IMR-90 (cell line): ENCODE results near the gene NANS. TPM values are rescaled to one million over a fixed set of nuclear protein-coding genes. Genes with fewer than 3 reads are reported as not detected.

Experiments used
- ATAC-seq: fragments of 200-7000 bp; cut with Tn5 transposase; 2 replicates; pipeline ENCODE4 v1.9.1; 2020; ENCODE audit warnings: low read depth, mild to moderate bottlenecking, moderate library complexity
- BruUV-seq: library from RNA; stranded (reverse); fragments of 400-500 nt; replicated peaks from 2 replicates; lab custom pipeline; 2021; lab: Mats Ljungman, UMichigan
- CTCF ChIA-PET: fragments of 300-600 bp; formaldehyde crosslinking; extraction: SDS; loops from one replicate; lab custom pipeline; 2021; ENCODE audit warnings: antibody characterized with exemption; lab: Yijun Ruan, JAX
- POLR2A ChIA-PET: fragments of 300-600 bp; sonication (Branson Sonifier 250); formaldehyde crosslinking; loops from one replicate; lab custom pipeline; 2022; ENCODE audit warnings: antibody characterized with exemption; ENCODE audit not compliant: unreplicated experiment; lab: Charles Lee
- DNase-seq: peaks from one replicate; pipeline ENCODE4 v3.0.0; 2013
- H2AFZ ChIP-seq: replicated peaks from 2 replicates; pipeline ENCODE3; 2013; ENCODE audit warnings: low read length, mild to moderate bottlenecking; ENCODE audit not compliant: poor library complexity
- H2AK5ac ChIP-seq: 2 replicates; pipeline ENCODE4 v1.6.1; 2013; ENCODE audit warnings: low read depth, low read length, inconsistent platforms
- H2AK9ac ChIP-seq: replicated peaks from 2 replicates; pipeline ENCODE3; 2013; ENCODE audit warnings: mild to moderate bottlenecking, low read depth, low read length, moderate library complexity; ENCODE audit not compliant: poor library complexity
- H2BK120ac ChIP-seq: 2 replicates; pipeline ENCODE4 v1.6.1; 2013; ENCODE audit warnings: low read depth, low read length, inconsistent platforms
- H2BK15ac ChIP-seq: 3 replicates; pipeline ENCODE4 v1.6.1; 2013; ENCODE audit warnings: low read depth, low read length, inconsistent platforms
- H2BK20ac ChIP-seq: 2 replicates; pipeline ENCODE4 v1.6.1; 2013; ENCODE audit warnings: low read depth, mild to moderate bottlenecking, inconsistent platforms, low read length, moderate library complexity
- H2BK5ac ChIP-seq: 2 replicates; pipeline ENCODE4 v1.6.1; 2013; ENCODE audit warnings: mild to moderate bottlenecking, low read depth, low read length, inconsistent platforms; ENCODE audit not compliant: poor library complexity, severe bottlenecking
- H3K14ac ChIP-seq: replicated peaks from 2 replicates; pipeline ENCODE4 v1.6.1; 2013; ENCODE audit warnings: low read depth, low read length, inconsistent platforms
- H3K18ac ChIP-seq: 2 replicates; pipeline ENCODE4 v1.6.1; 2013; ENCODE audit warnings: low read depth, low read length, control low read depth
- H3K23ac ChIP-seq: 2 replicates; pipeline ENCODE4 v1.6.1; 2013; ENCODE audit warnings: low read depth, low read length, inconsistent platforms
- H3K27ac ChIP-seq: 2 replicates; pipeline ENCODE4 v1.5.1; 2013; ENCODE audit warnings: mild to moderate bottlenecking, control low read depth, low read length; ENCODE audit not compliant: insufficient read depth
- H3K27me3 ChIP-seq: 2 replicates; pipeline ENCODE4 v1.6.1; 2013; ENCODE audit warnings: low read length; ENCODE audit not compliant: control insufficient read depth, insufficient read depth
- H3K36me3 ChIP-seq: 2 replicates; pipeline ENCODE4 v1.6.1; 2013; ENCODE audit warnings: low read length, mixed read lengths; ENCODE audit not compliant: control insufficient read depth, insufficient read depth
- H3K4ac ChIP-seq: 2 replicates; pipeline ENCODE4 v1.6.1; 2013; ENCODE audit warnings: low read depth, low read length, inconsistent platforms
- H3K4me1 ChIP-seq: 2 replicates; pipeline ENCODE4 v1.6.1; 2013; ENCODE audit warnings: low read length, mixed read lengths; ENCODE audit not compliant: control insufficient read depth, insufficient read depth
- H3K4me2 ChIP-seq: 2 replicates; pipeline ENCODE4 v1.6.1; 2013; ENCODE audit warnings: low read depth, mild to moderate bottlenecking, control low read depth, low read length, moderate library complexity
- H3K4me3 ChIP-seq: 2 replicates; pipeline ENCODE4 v1.5.1; 2013; ENCODE audit warnings: low read depth, mild to moderate bottlenecking, control low read depth, low read length, moderate library complexity; ENCODE audit not compliant: insufficient read depth
- H3K56ac ChIP-seq: 2 replicates; pipeline ENCODE4 v1.6.1; 2013; ENCODE audit warnings: low read length, inconsistent platforms; ENCODE audit not compliant: insufficient read depth; ENCODE audit errors: extremely low read depth
- H3K79me1 ChIP-seq, 2 experiments: 2 replicates each; pipeline ENCODE4 v1.6.1; 2013; ENCODE audit warnings: low read length in 2 of 2, inconsistent platforms in 1 of 2, low read depth in 1 of 2
- H3K9ac ChIP-seq: 2 replicates; pipeline ENCODE4 v1.6.1; 2013; ENCODE audit warnings: low read depth, low read length, control low read depth
- H3K9me1 ChIP-seq: 2 replicates; pipeline ENCODE4 v1.6.1; 2013; ENCODE audit warnings: low read length, inconsistent platforms; ENCODE audit not compliant: insufficient read depth
- H3K9me3 ChIP-seq: 2 replicates; pipeline ENCODE4 v1.6.1; 2013; ENCODE audit warnings: low read length; ENCODE audit not compliant: control insufficient read depth, insufficient read depth
- H4K20me1 ChIP-seq: 2 replicates; pipeline ENCODE4 v1.6.1; 2013; ENCODE audit warnings: low read length, inconsistent platforms; ENCODE audit not compliant: insufficient read depth
- H4K5ac ChIP-seq: 2 replicates; pipeline ENCODE4 v1.6.1; 2013; ENCODE audit warnings: mild to moderate bottlenecking, low read depth, low read length, control low read depth
- H4K8ac ChIP-seq, 2 experiments: 2 replicates each; pipeline ENCODE4 v1.6.1; 2013; ENCODE audit warnings: low read depth in 2 of 2, low read length in 2 of 2, control low read depth in 1 of 2, inconsistent platforms in 1 of 2
- H4K91ac ChIP-seq: 2 replicates; pipeline ENCODE4 v1.6.1; 2013; ENCODE audit warnings: low read depth, low read length, inconsistent platforms; ENCODE audit not compliant: insufficient read depth
- MAFK ChIP-seq: IDR thresholded peaks from 2 replicates; pipeline ENCODE4 v1.6.1; 2012; ENCODE audit warnings: low read depth, low read length, improper control_type of control experiment
- MXI1 ChIP-seq: IDR thresholded peaks from 2 replicates; pipeline ENCODE4 v1.6.1; 2012; ENCODE audit warnings: low read depth, mild to moderate bottlenecking, low read length, moderate library complexity, borderline replicate concordance
- RAD21 ChIP-seq: IDR thresholded peaks from 2 replicates; pipeline ENCODE4 v1.6.1; 2012; ENCODE audit warnings: low read length, improper control_type of control experiment
- SMC3 ChIP-seq: fragments of 150-350 bp; IDR thresholded peaks from 2 replicates; pipeline ENCODE4 v1.6.1; 2016; ENCODE audit warnings: low read depth, mild to moderate bottlenecking, antibody characterized with exemption, low read length, moderate library complexity
- WGBS, 2 experiments: methylation state at CpG; one replicate each; pipeline versions ENCODE4 v1.1.5 to v1.1.7; 2013; ENCODE audit warnings: missing lambda C conversion rate in 2 of 2; ENCODE audit not compliant: insufficient read length in 1 of 2; ENCODE audit errors: extremely low coverage in 2 of 2; 5-methylcytosine and 5-hydroxymethylcytosine counted together
- dilution Hi-C: fragments of 300-500 bp; cut with HindIII; formaldehyde crosslinking; loops from one replicate; pipeline ENCODE4 v1.14.3; 2018; ENCODE audit warnings: low sequenced_read_pairs; ENCODE audit not compliant: unreplicated experiment
- in situ Hi-C: fragments of 300-500 bp; cut with MboI; formaldehyde crosslinking; loops from 3 replicates; pipeline ENCODE4 v1.14.3; 2019; ENCODE audit warnings: low sequenced_read_pairs, inconsistent platforms, mixed read lengths
- intact Hi-C: fragments of 100-400 bp; cut with micrococcal nuclease; formaldehyde crosslinking; loops from 2 replicates; pipeline ENCODE4 v1.10.0; 2022
- polyA plus RNA-seq, 3 experiments: library from polyadenylated mRNA; depleted of rRNA; stranded (reverse); fragments of >200 nt; gene quantifications; 2 replicates each; pipeline ENCODE4 v1.2.3, GENCODE V29; 2012; ENCODE audit warnings: low replicate concordance in 1 of 3
- total RNA-seq: library from RNA; depleted of rRNA; stranded (reverse); fragments of >200 nt; gene quantifications from 2 replicates; pipeline ENCODE4 v1.2.3, GENCODE V29; 2012
- TF ChIP-seq, protein P1 (sequence below): fragments of 150-350 bp; IDR thresholded peaks from 2 replicates; pipeline ENCODE4 v1.6.1; 2016; ENCODE audit warnings: low read depth, mild to moderate bottlenecking, low read length, moderate library complexity, borderline replicate concordance
- TF ChIP-seq, protein P2 (sequence below): conservative IDR thresholded peaks from 2 replicates; pipeline ENCODE4 v1.5.1; 2012; ENCODE audit warnings: mild to moderate bottlenecking, low read depth, low read length, improper control_type of control experiment

The NANS gene
- total and polyA plus RNA-seq, 2 of the 4 experiments (the other 2 are of a cell fraction): 210 to 306 TPM

DNA sequence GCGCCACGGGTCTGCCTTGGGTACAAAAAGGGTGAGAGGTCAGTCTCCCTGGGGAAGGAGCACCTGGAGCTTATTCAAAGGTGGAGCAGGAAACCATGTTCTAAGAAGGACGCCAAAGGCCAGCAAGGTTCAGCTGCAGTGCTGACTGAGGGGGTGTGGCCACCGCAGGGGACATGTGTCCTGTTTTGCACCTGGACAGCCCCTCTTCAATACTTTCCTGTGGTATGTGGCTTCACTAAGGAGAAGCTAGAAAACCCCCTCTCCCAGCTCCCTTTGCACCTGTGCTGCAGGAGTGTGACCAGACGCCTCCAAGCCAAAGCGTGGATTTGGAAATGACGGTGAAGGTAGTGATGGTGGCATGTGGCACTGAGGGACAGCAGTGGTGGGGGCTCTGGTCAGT is 38.9 kb downstream of the NANS start:
- H3K56ac ChIP-seq: no peak overlapping the region
- H2AK5ac ChIP-seq: no peak overlapping the region
- H3K9ac ChIP-seq: no peak overlapping the region
- H2BK120ac ChIP-seq: no peak overlapping the region
- intact Hi-C loops: no loop called here
- peaks cover 1% of the 10 kb centered on the region; the same call in 1 of the 2 replicates for H3K36me3 ChIP-seq
- H2BK20ac ChIP-seq: no peak overlapping the region
- H3K23ac ChIP-seq: no peak overlapping the region
- no peak overlapping the region for H2BK5ac ChIP-seq
- no peak overlapping the region for H3K18ac ChIP-seq
- H2AK9ac ChIP-seq: no peak overlapping the region
- H3K9me3 ChIP-seq: no peaks in the 10 kb centered on the region
- H4K20me1 ChIP-seq: no peaks in the 10 kb centered on the region
- no peak overlapping the region for H2BK15ac ChIP-seq
- H3K27ac ChIP-seq: no peak overlapping the region
- in situ Hi-C loops: no loop called here
- H3K27me3 ChIP-seq: no peaks in the 10 kb centered on the region
- H3K4me1 ChIP-seq: no peaks in the 10 kb centered on the region
- no peak overlapping the region for H3K4ac ChIP-seq
- no peak overlapping the region for H4K5ac ChIP-seq
- TF ChIP-seq, protein P1, sequence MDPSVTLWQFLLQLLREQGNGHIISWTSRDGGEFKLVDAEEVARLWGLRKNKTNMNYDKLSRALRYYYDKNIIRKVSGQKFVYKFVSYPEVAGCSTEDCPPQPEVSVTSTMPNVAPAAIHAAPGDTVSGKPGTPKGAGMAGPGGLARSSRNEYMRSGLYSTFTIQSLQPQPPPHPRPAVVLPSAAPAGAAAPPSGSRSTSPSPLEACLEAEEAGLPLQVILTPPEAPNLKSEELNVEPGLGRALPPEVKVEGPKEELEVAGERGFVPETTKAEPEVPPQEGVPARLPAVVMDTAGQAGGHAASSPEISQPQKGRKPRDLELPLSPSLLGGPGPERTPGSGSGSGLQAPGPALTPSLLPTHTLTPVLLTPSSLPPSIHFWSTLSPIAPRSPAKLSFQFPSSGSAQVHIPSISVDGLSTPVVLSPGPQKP: no peak
- TF ChIP-seq, protein P2, sequence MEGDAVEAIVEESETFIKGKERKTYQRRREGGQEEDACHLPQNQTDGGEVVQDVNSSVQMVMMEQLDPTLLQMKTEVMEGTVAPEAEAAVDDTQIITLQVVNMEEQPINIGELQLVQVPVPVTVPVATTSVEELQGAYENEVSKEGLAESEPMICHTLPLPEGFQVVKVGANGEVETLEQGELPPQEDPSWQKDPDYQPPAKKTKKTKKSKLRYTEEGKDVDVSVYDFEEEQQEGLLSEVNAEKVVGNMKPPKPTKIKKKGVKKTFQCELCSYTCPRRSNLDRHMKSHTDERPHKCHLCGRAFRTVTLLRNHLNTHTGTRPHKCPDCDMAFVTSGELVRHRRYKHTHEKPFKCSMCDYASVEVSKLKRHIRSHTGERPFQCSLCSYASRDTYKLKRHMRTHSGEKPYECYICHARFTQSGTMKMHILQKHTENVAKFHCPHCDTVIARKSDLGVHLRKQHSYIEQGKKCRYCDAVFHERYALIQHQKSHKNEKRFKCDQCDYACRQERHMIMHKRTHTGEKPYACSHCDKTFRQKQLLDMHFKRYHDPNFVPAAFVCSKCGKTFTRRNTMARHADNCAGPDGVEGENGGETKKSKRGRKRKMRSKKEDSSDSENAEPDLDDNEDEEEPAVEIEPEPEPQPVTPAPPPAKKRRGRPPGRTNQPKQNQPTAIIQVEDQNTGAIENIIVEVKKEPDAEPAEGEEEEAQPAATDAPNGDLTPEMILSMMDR: no peak
- TF ChIP-seq RAD21: no peak
- TF ChIP-seq MXI1: no peak
- TF ChIP-seq MAFK: no peak
- no peak for TF ChIP-seq SMC3
- no TSS peak for BruUV-seq
- dilution Hi-C loops: no loop called here
- ChIA-PET CTCF (no interaction called here), POLR2A (no interaction called here)
- DNase-seq (no peak), ATAC-seq (no peak)
- H4K8ac ChIP-seq: no peak overlapping the region
- H3K4me2 ChIP-seq: no peak overlapping the region
- H3K9me1 ChIP-seq: no peaks in the 10 kb centered on the region; the same call in 1 of the 2 replicates
- no peak overlapping the region for H3K4me3 ChIP-seq
- H2AFZ ChIP-seq: no peak overlapping the region
- WGBS, 2 experiments: 100% methylated on average over 2 of the region's 7 CpGs; no CpG with 5 or more reads in 1 of the 2 experiments
- no peak overlapping the region for H3K14ac ChIP-seq
- H4K91ac ChIP-seq: no peak overlapping the region
- H3K79me1 ChIP-seq: no peaks in the 10 kb centered on the region
